ENCODE measurements around the gene KMT2C. TPM values are rescaled to one million over a fixed set of nuclear protein-coding genes. Genes with fewer than 3 reads are reported as not detected.

KMT2C gene
- total RNA-seq, 1 donor from 2014 or later: 136 TPM

DNA sequence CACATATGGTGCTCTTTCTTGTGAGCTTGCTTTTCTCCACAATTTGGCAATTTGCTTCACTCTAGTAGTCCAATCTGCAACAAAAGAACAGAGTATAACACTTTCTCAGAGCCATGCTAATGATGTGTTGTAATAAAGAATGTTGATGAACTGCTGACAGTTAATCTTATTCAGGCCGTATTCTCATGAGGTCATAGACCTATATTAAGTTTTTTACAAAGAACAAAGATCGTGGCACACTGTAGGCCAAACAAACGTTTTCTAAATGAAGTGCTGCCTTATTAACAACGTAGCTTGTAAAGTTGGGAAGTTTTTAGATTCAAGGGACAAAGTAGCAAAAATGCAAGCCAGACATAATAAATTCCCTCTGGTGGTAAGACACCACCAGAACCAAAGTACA is 250.2 kb downstream of the KMT2C start:
- Mint-ChIP-seq H3K4me1 (ENCODE audit: low read depth, unreplicated experiment) (no peaks in the 10 kb centered on the region), H3K27me3 (ENCODE audit: unreplicated experiment) (peaks cover 4% of the 10 kb centered on the region), H3K27ac (ENCODE audit: unreplicated experiment) (no peak overlapping the region), H3K4me3 (ENCODE audit: unreplicated experiment) (no peak overlapping the region), H3K36me3 (ENCODE audit: unreplicated experiment) (peaks cover 4% of the 10 kb centered on the region), H3K9me3 (ENCODE audit: unreplicated experiment) (peaks cover 1% of the 10 kb centered on the region)
- no peak for DNase-seq
- TF ChIP-seq CTCF (IDR thresholded peaks at IDR 0.05; ENCODE audit: partially characterized antibody, unreplicated experiment): no peak

GRCh38 chr7:152180587-152180986 is 255.2 kb downstream of the KMT2C start:
- peaks cover 10% of the 10 kb centered on the region for H3K36me3 Mint-ChIP-seq (ENCODE audit: unreplicated experiment)
- H3K27me3 Mint-ChIP-seq (ENCODE audit: unreplicated experiment): peaks cover 4% of the 10 kb centered on the region

GRCh38 chr7:152180048-152180447 is 255.8 kb downstream of the KMT2C start:
- no peak for TF ChIP-seq CTCF (IDR thresholded peaks at IDR 0.05; ENCODE audit: partially characterized antibody, unreplicated experiment)
- H3K27ac Mint-ChIP-seq (ENCODE audit: unreplicated experiment): no peak overlapping the region
- no peak overlapping the region for H3K4me3 Mint-ChIP-seq (ENCODE audit: unreplicated experiment)
- DNase-seq: no peak
- no peaks in the 10 kb centered on the region for H3K4me1 Mint-ChIP-seq (ENCODE audit: low read depth, unreplicated experiment)
- peaks cover 10% of the 10 kb centered on the region for H3K36me3 Mint-ChIP-seq (ENCODE audit: unreplicated experiment)
- H3K9me3 Mint-ChIP-seq (ENCODE audit: unreplicated experiment): peaks cover 1% of the 10 kb centered on the region
- H3K27me3 Mint-ChIP-seq (ENCODE audit: unreplicated experiment): peaks cover 4% of the 10 kb centered on the region

More at GRCh38 chr7:152180587-152180986, 255.2 kb downstream of the KMT2C start:
- H3K27ac Mint-ChIP-seq (ENCODE audit: unreplicated experiment): no peak overlapping the region
- peaks cover 1% of the 10 kb centered on the region for H3K9me3 Mint-ChIP-seq (ENCODE audit: unreplicated experiment)
- no peak for TF ChIP-seq CTCF (IDR thresholded peaks at IDR 0.05; ENCODE audit: partially characterized antibody, unreplicated experiment)
- no peak overlapping the region for H3K4me3 Mint-ChIP-seq (ENCODE audit: unreplicated experiment)
- no peak for DNase-seq
- no peaks in the 10 kb centered on the region for H3K4me1 Mint-ChIP-seq (ENCODE audit: low read depth, unreplicated experiment)

- H3K27ac Mint-ChIP-seq (ENCODE audit: unreplicated experiment): no peak overlapping the region
- H3K27me3 Mint-ChIP-seq (ENCODE audit: unreplicated experiment): peaks cover 4% of the 10 kb centered on the region
- H3K9me3 Mint-ChIP-seq (ENCODE audit: unreplicated experiment): peaks cover 1% of the 10 kb centered on the region
- peaks cover 10% of the 10 kb centered on the region for H3K36me3 Mint-ChIP-seq (ENCODE audit: unreplicated experiment)
- no peak for TF ChIP-seq CTCF (IDR thresholded peaks at IDR 0.05; ENCODE audit: partially characterized antibody, unreplicated experiment)
- no peak for DNase-seq
- H3K4me1 Mint-ChIP-seq (ENCODE audit: low read depth, unreplicated experiment): no peaks in the 10 kb centered on the region
- H3K4me3 Mint-ChIP-seq (ENCODE audit: unreplicated experiment): no peak overlapping the region
These were observed 257.3 kb downstream of the KMT2C start for GRCh38 chr7:152178405-152179058.

- H3K36me3 Mint-ChIP-seq (ENCODE audit: unreplicated experiment): peaks cover 10% of the 10 kb centered on the region
- no peak for DNase-seq
- H3K4me1 Mint-ChIP-seq (ENCODE audit: low read depth, unreplicated experiment): no peaks in the 10 kb centered on the region
- no peak overlapping the region for H3K4me3 Mint-ChIP-seq (ENCODE audit: unreplicated experiment)
- no peak for TF ChIP-seq CTCF (IDR thresholded peaks at IDR 0.05; ENCODE audit: partially characterized antibody, unreplicated experiment)
- H3K9me3 Mint-ChIP-seq (ENCODE audit: unreplicated experiment): peaks cover 1% of the 10 kb centered on the region
- H3K27ac Mint-ChIP-seq (ENCODE audit: unreplicated experiment): no peak overlapping the region
- peaks cover 4% of the 10 kb centered on the region for H3K27me3 Mint-ChIP-seq (ENCODE audit: unreplicated experiment)
These were observed 258.0 kb downstream of the KMT2C start for GRCh38 chr7:152177681-152178404.
